GM21367 (cell line): Measurements from ENCODE around the gene CAPN10.
A peak's percentile ranks its signal among the peaks of the same experiment; 100 is the strongest.
"Not testable (repeated sequence)": the region's sequence is repeated elsewhere in the genome, so short reads cannot be mapped to it uniquely, and the experiment has no call there.

Experiments
- ATAC-seq: cut with Tn5 transposase; IDR thresholded peaks from one replicate; pipeline ENCODE4 v1.9.1; 2021; ENCODE audit not compliant: unreplicated experiment

Gene CAPN10, protein sequence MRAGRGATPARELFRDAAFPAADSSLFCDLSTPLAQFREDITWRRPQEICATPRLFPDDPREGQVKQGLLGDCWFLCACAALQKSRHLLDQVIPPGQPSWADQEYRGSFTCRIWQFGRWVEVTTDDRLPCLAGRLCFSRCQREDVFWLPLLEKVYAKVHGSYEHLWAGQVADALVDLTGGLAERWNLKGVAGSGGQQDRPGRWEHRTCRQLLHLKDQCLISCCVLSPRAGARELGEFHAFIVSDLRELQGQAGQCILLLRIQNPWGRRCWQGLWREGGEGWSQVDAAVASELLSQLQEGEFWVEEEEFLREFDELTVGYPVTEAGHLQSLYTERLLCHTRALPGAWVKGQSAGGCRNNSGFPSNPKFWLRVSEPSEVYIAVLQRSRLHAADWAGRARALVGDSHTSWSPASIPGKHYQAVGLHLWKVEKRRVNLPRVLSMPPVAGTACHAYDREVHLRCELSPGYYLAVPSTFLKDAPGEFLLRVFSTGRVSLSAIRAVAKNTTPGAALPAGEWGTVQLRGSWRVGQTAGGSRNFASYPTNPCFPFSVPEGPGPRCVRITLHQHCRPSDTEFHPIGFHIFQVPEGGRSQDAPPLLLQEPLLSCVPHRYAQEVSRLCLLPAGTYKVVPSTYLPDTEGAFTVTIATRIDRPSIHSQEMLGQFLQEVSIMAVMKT

DNA sequence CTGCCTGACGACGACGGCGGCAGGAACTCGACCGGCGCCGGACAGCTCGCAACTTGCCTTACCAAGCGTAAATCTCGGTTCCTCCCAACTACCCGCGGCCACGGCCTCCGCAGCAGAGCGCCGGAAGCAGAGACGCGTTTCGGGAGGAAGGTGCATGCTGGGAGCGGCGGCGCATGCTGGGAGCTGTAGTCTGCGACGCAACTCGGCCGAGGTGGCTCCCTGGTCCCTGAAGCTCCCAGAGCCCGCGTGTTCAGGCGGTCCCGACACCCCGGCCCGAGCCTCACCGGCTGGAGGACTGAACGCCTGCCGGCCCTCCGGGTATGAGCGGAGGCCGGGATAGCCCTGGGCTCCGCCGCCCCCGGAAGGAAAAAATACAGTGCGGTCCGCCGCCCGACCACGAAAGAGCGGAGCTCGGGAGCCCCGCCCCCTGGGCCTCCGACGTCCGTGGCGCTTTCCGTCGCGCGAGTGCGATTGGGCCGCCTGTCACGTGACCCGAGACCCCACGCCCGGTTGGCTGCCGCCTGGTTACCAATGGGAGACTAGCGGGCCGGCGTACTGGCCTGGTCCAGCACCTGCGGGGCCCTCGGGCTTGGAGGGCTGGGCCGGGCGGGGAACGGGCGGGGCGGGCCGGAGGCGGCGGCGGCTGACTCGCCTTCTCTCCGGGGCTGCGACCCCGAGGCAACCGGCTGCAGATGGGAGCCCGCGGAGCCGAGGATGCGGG lies at the start of gene CAPN10:
Gene CAPN10, plus strand, starts transcription at position 537 of the 721 bp plus-strand sequence. Its CDS starts 178 bp downstream, at position 715.
- ATAC-seq, result peak; percentile 46

- no peak for ATAC-seq
These were observed 48.3 kb upstream of the CAPN10 start for GRCh38 chr2:240538031-240538780.

DNA sequence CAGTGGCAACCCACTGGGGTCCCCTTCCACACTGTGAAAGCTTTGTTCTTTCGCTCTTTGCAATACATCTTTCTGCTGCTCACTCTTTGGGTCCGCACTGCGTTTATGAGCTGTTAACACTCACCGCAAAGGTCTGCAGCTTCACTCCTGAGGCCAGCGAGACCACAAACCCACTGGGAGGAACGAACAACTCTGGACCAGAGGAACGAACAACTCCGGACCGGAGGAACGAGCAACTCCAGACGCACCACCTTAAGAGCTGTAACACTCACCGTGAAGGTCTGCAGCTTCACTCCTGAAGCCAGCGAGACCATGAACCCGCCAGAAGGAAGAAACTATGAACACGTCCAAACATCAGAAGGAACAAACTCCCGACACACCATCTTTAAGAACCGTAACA lies 47.4 kb upstream of the CAPN10 start:
- not testable (repeated sequence) for ATAC-seq

DNA sequence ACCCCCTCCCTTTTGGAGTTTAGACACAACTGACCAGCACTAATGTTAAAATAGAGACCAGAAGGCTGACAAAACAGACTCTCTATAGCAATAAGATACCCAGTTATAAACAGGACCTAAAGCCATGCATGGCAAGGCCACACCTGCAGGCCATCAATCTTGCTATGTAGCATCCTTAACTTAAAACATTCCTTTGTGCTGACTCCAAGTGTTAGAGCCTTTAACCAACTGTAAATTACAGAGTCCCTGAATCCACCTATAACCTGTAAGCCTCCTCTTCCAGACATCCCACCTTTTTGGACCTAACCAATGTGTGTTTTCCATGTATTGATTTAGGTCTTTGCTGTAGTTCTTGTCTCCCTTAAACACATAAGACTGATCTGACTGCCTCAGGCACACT lies 46.6 kb upstream of the CAPN10 start:
- ATAC-seq, result no peak

GRCh38 chr2:240551288-240551687 lies 35.2 kb upstream of the CAPN10 start:
- no peak for ATAC-seq

DNA sequence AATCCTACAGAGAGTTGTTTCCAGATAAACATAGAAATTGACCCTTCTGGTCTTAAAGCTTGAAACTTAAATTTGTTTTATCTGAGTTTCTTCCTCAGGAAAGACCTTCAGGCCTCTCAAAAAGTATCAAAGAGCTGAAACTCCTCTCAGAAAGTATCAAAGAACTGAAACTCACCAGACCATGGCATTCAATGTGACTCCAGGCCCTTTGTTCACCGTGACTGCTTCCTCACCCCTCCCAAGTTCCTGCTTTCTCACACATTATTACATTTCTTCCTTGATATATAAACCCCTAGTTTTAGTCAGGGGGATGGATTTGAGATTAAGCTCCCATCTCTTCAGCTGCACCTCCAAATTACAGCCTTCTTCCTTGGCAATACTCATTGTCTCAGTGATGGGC lies 34.7 kb upstream of the CAPN10 start:
- ATAC-seq, result no peak

- no peak for ATAC-seq
These were observed 32.5 kb upstream of the CAPN10 start for GRCh38 chr2:240553956-240554480.

DNA sequence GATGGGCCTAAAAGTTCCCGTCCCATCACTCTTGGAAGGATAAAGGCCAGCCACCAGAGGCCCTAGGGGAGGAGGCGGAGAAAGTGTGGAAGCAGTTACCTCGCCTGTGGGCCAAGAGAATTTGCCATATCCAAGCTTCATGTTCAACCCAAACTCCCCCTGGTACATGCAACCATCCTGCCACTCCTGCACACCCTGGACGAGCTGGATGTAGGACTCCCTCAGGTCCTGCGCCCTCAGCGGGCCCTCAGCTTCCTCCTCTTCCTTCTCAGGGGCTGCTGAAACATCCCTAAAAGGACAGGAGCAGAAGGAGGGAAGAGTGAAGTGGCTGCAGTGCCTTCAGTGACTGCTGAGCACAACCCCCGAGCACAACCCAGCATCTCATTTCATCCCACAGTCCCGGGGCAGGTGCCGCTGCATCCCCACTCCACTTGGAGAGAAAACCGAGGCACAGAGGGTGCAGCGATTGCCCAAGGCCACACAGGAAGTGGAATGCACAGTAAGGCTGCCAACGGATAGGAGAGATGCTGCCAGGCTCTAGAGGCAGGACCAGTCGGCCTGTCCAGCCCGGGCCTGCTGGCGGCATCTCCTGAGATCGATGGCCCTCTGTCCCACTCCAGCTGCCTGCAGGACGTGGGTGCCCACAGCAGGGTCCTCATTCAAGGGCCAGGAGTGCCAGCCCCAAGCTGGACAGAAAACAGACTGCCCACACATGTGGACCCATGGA lies 31.6 kb upstream of the CAPN10 start:
- ATAC-seq, result no peak

GRCh38 chr2:240555541-240556250 lies 30.8 kb upstream of the CAPN10 start:
- no peak for ATAC-seq

DNA sequence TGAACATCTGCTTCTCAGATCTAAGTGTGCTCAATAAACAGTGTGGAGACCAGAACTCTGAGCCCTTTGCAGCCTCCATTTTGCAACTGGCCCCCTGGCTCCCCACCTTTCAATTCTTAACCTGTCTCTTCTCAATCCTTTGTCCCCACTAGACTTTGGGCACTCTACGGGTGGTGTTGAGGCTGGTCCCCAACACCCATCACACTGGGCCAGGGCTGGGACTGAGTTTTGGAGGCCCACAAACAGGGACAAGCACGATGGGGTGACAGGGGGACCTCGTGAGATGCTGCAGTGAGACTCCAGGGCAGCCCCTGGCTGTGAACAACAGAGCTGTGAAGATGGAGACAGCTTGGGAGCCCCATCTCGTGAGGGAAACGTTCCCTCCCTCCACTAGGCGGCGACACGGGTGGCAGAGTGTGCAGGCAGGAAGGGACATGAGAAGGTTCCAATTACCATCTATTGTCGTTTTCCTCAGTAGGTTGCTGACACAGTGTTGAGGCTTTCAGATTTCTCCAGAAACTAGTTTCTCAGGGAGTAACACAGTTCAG lies 29.9 kb upstream of the CAPN10 start:
- no peak for ATAC-seq

- ATAC-seq, result no peak
These were observed 29.3 kb upstream of the CAPN10 start for GRCh38 chr2:240557101-240557751.

DNA sequence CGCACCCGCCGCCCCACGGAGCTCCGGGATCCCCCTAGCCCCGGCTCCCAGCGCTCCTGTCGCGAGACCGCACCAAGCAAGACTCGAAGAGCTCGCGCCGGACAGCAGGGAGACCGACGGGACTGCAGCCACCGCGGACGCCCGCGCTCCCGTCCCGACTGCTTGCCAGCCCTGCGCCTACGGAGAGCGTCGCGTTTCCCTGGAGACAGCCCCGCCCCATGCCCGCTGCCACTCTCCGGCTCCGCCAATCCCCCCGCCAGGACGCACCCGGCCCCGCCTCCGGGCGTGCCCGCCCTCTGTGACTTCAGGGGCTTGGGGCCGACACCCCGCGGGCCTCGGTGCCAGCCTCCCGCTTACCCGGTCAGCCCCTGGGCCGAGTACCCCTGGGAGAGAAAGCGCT lies 28.7 kb upstream of the CAPN10 start, which contains the start of gene ANKMY1:
Gene ANKMY1, minus strand, starts transcription at position 181 of the 400 bp plus-strand sequence. CDS start 653 bp downstream, outside the sequence.
- no peak for ATAC-seq

GRCh38 chr2:240558236-240558761 lies 28.2 kb upstream of the CAPN10 start:
- ATAC-seq, result no peak

DNA sequence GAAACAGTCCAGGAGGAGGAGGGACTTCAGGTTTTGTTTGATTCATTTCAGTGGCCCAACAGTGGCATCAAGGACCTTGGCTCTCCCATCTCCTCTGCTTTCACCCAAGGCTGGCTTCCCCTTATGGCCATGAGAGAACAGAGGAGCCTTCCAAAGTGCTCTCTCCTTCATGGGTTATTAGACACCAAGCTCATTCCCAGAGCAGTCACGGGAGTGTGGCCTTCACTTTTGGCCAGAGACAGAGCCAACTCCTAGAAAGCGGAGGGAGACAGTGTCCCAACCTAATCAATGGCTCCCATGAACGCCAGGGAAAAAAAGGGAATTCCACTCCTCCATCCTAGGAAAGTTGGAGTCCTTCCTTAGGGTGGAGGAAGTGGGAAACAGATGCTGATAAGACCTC lies 27.2 kb upstream of the CAPN10 start:
- ATAC-seq, result no peak

DNA sequence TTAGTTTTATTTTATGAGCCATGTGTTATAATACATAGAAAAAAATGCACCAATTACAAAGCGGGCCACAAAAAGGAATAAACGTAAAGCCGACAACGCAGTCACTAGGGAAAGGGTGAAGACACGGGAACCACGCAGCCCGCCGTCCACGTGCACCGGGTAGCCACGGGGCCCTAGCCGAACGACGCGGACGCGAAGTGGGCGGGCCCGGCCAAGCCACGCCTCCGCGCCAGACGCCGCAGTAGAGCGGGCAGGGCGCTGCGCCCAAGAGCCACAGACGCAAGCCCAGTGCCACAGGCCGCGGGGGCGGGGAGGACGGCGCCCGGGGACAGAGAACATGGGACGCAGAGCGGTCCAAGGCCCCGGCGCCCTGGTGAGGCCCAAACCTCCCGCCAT lies 26.5 kb upstream of the CAPN10 start, which contains the start of gene DUSP28:
Gene DUSP28, plus strand, starts transcription at position 274 of the 396 bp plus-strand sequence. CDS start 328 bp downstream, outside the sequence.
- ATAC-seq, result peak; percentile 47

DNA sequence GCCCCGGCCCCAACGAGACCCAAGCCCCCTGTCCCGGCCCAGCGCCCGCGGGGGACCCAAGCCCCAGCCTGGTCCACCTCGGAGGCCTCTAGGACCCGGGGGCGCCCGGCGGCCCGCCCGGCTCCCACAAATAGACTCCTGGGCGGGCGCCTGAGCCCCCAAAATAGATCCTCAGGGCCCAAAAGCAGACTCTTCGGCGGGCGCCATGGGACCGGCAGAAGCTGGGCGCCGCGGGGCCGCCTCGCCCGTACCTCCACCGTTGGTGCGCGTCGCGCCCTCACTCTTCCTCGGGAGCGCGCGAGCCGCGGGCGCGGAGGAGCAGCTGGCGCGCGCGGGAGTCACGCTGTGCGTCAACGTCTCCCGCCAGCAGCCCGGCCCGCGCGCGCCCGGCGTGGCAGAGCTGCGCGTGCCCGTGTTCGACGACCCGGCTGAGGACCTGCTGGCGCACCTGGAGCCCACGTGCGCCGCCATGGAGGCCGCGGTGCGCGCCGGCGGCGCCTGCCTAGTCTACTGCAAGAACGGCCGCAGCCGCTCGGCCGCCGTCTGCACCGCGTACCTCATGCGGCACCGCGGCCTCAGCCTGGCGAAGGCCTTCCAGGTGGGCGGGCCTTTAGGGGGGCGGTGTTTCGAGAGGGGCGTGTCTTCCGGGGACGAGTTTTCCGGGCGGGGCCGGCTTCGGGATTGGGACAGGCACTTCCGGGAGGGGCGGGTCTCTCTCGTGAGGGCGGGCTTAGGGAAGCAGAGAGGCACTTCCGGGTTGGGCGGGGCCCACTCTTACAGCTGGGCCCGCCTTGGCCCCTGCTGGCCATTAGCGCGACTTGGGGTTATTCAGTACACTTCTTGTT lies 25.8 kb upstream of the CAPN10 start:
- peak; percentile 56 for ATAC-seq

DNA sequence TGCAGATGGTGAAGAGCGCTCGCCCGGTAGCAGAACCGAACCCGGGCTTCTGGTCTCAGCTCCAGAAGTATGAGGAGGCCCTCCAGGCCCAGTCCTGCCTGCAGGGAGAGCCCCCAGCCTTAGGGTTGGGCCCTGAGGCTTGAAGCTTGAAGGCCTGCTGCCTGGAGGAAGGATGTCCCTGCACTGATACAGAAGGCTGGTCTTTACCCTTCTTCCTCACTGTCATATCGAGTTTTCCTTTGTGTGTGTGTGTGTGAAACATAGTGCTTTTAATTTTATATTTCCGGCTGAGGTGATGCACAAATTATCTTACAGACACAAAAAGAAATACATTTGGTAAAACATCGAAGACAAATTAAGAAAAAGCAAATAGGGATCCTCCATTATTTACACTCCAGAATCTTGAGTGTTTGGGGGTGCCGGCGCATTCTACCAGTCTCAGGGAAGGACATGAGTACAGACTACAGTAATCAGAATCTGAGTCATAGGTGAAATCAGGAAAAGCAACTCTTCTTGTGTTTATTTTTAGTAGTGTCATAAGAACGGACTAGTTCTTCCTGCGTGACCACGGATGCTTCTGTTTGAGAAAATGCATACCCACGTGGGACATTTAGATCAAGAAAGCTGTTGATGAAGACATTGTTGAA lies 25.1 kb upstream of the CAPN10 start:
- ATAC-seq, result no peak
